CD14-positive monocyte (primary cell): ENCODE results near the gene ADAMTSL1. TPM values are rescaled to one million over a fixed set of nuclear protein-coding genes. Genes with fewer than 3 reads are reported as not detected.

Experiments
- DNase-seq, 3 donors: peaks; one replicate each; pipeline ENCODE4 v3.0.0-alpha.2; 2011 to 2022
- H2AFZ ChIP-seq: 2 replicates; pipeline ENCODE4 v1.6.0; 2012; ENCODE audit warnings: mild to moderate bottlenecking, low read depth, low read length, inconsistent platforms; ENCODE audit not compliant: insufficient read depth, poor library complexity, severe bottlenecking
- H3K27ac ChIP-seq, 2 donors: 1 replicate in 1 of 2; 2 replicates in 1 of 2; pipeline ENCODE4 v1.5.1; 2012 to 2013; ENCODE audit warnings: low read length in 2 of 2, control low read depth in 1 of 2, inconsistent platforms in 1 of 2, low read depth in 1 of 2, mild to moderate bottlenecking in 1 of 2
- H3K27me3 ChIP-seq, 2 donors: one replicate each; pipeline versions ENCODE4 v1.6.0 to v1.6.1; 2011 to 2013; ENCODE audit warnings: low read length in 2 of 2; ENCODE audit not compliant: control insufficient read depth in 2 of 2, insufficient read depth in 2 of 2
- H3K36me3 ChIP-seq, 2 donors: replicated peaks in 1 of 2; 1 replicate in 1 of 2; 2 replicates in 1 of 2; pipeline versions ENCODE4 v1.5.1 to v1.6.1; 2012 to 2013; ENCODE audit warnings: low read length in 2 of 2, control low read depth in 1 of 2, inconsistent platforms in 1 of 2, mild to moderate bottlenecking in 1 of 2; ENCODE audit not compliant: insufficient read depth in 2 of 2, control insufficient read depth in 1 of 2
- H3K4me1 ChIP-seq, 2 donors: 1 replicate in 1 of 2; 2 replicates in 1 of 2; pipeline versions ENCODE4 v1.5.1 to v1.6.1; 2012 to 2013; ENCODE audit warnings: low read length in 2 of 2, control low read depth in 1 of 2, inconsistent platforms in 1 of 2, mild to moderate bottlenecking in 1 of 2, moderate library complexity in 1 of 2; ENCODE audit not compliant: insufficient read depth in 2 of 2, control insufficient read depth in 1 of 2
- H3K4me2 ChIP-seq: replicated peaks from 2 replicates; pipeline ENCODE3; 2012; ENCODE audit warnings: low read length, moderate library complexity, mild to moderate bottlenecking; ENCODE audit not compliant: poor library complexity, severe bottlenecking; ENCODE audit errors: extremely low read depth
- H3K4me3 ChIP-seq, 3 experiments: fragments of 200-600 bp in 1 of 3; sonication (generic) in 1 of 3; replicated peaks in 1 of 3; 1 replicate in 2 of 3; 2 replicates in 1 of 3; pipeline ENCODE4 v1.5.1; 2011 to 2013; ENCODE audit warnings: low read length in 3 of 3, mild to moderate bottlenecking in 3 of 3, control low read depth in 2 of 3, low read depth in 2 of 3, inconsistent platforms in 1 of 3, moderate library complexity in 1 of 3
- H3K79me2 ChIP-seq: 2 replicates; pipeline ENCODE4 v1.6.0; 2012; ENCODE audit warnings: mild to moderate bottlenecking, control low read depth, inconsistent platforms, low read length, moderate library complexity; ENCODE audit not compliant: insufficient read depth
- H3K9ac ChIP-seq: 2 replicates; pipeline ENCODE4 v1.6.0; 2017; ENCODE audit warnings: low read length, mild to moderate bottlenecking; ENCODE audit not compliant: insufficient read depth, poor library complexity, severe bottlenecking
- H3K9me3 ChIP-seq, 2 donors: replicated peaks in 1 of 2; 1 replicate in 1 of 2; 2 replicates in 1 of 2; pipeline versions ENCODE4 v1.5.1 to v1.6.1; 2012 to 2013; ENCODE audit warnings: low read length in 2 of 2, control low read depth in 1 of 2; ENCODE audit not compliant: control insufficient read depth in 1 of 2, insufficient read depth in 1 of 2
- H4K20me1 ChIP-seq: 2 replicates; pipeline ENCODE4 v1.6.0; 2012; ENCODE audit warnings: mild to moderate bottlenecking, low read length, control low read depth, moderate library complexity; ENCODE audit not compliant: insufficient read depth
- H3K27ac Mint-ChIP-seq, 7 donors: one replicate each; pipeline ENCODE4 v1.8.0; 2020; ENCODE audit warnings: mild to moderate bottlenecking in 7 of 7, mixed read lengths in 7 of 7, moderate library complexity in 6 of 7, inconsistent platforms in 2 of 7
- H3K27me3 Mint-ChIP-seq, 3 donors: one replicate each; pipeline ENCODE4 v1.8.0; 2021 to 2022; ENCODE audit warnings: low read depth in 3 of 3, mild to moderate bottlenecking in 3 of 3, mixed read lengths in 3 of 3, moderate library complexity in 3 of 3, inconsistent platforms in 1 of 3
- H3K36me3 Mint-ChIP-seq, 2 donors: one replicate each; pipeline ENCODE4 v1.8.0; 2020; ENCODE audit warnings: mixed read lengths in 2 of 2, inconsistent platforms in 1 of 2, mild to moderate bottlenecking in 1 of 2
- H3K4me1 Mint-ChIP-seq: one replicate; pipeline ENCODE4 v1.8.0; 2020; ENCODE audit warnings: mild to moderate bottlenecking, mixed read lengths
- H3K4me3 Mint-ChIP-seq, 2 donors: one replicate each; pipeline ENCODE4 v1.8.0; 2020; ENCODE audit warnings: mild to moderate bottlenecking in 2 of 2, mixed read lengths in 2 of 2, moderate library complexity in 1 of 2
- H3K9me3 Mint-ChIP-seq, 7 donors: one replicate each; pipeline ENCODE4 v1.8.0; 2020 to 2022; ENCODE audit warnings: mixed read lengths in 7 of 7, mild to moderate bottlenecking in 6 of 7, moderate library complexity in 6 of 7, inconsistent platforms in 2 of 7
- WGBS: methylation state at CpG from one replicate; pipeline ENCODE4 v1.1.5; 2013; ENCODE audit warnings: missing lambda C conversion rate; ENCODE audit not compliant: insufficient coverage; 5-methylcytosine and 5-hydroxymethylcytosine counted together
- intact Hi-C, 2 donors: fragments of 100-400 bp; cut with micrococcal nuclease; formaldehyde crosslinking; loops; one replicate each; pipeline versions ENCODE4 v1.15.0 to v1.15.1; 2023
- polyA plus RNA-seq, 3 donors: library from polyadenylated mRNA; depleted of rRNA in 1 of 3; unstranded in 2 of 3; stranded (reverse) in 1 of 3; fragments of 300-500 nt in 2 of 3; fragments of >200 nt in 1 of 3; fragmentation: Illumina TruSeq in 2 of 3; gene quantifications; 1 replicate in 2 of 3; 2 replicates in 1 of 3; pipeline ENCODE4 v1.2.3, GENCODE V29; 2012 to 2021
- TF ChIP-seq, protein P1 (sequence below): fragments of 200-600 bp; IDR thresholded peaks from one replicate; pipeline ENCODE4 v1.8.0; 2022; ENCODE audit warnings: antibody characterized with exemption, mild to moderate bottlenecking

ADAMTSL1 gene
- polyA plus RNA-seq, 3 donors = not detected

DNA sequence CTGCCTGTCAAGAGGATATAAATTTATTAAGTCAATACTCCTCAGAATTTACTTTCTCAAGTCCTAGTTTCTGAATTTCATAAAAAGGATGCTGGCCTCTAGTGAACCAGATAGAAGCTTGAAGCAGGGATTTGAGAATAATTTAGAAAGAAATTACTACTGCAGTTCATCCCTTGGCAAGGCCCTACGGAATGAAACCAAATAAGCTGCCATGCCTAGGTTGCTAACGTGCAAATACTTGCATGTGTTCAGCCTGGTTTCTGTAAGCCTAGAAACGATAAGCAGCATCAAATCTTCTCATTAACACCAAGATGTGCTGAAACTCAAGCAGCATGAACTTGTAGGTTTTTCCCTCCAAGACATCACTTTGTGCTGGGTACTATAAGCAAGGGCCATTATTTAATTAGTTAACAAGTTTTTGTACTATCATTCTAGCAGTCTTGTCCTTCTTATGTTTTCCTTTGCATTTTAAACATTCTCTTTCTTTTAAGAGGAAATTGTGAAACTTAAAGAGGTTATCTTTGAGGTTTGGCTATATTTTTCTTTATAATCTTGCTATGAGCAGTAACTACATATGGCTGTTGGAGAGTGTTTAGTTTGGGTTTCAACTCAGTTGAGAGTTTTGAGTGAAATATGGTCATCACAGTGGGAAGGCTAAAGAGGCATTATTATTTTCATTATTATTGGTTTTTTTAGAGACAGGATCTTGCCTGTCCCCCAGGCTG is 71.8 kb downstream of the ADAMTSL1 start:
- Histone ChIP-seq H3K36me3 (no peaks in the 10 kb centered on the region), H4K20me1 (no peaks in the 10 kb centered on the region), H3K4me3 (no peak overlapping the region), H3K9ac (no peak overlapping the region), H3K27ac (no peak overlapping the region), H2AFZ (no peak overlapping the region), H3K4me1 (no peaks in the 10 kb centered on the region), H3K4me2 (no peak overlapping the region), H3K79me2 (no peaks in the 10 kb centered on the region), H3K9me3 (no peaks in the 10 kb centered on the region), H3K27me3 (no peaks in the 10 kb centered on the region)
- no peaks in the 10 kb centered on the region for H3K4me1 Mint-ChIP-seq
- intact Hi-C loops = no loop called here
- peaks cover 0 to 2% (median 0%) of the 10 kb centered on the region in 3 donors for H3K27me3 Mint-ChIP-seq
- no peak for DNase-seq
- 80% methylated on average over 2 of the region's 3 CpGs for WGBS
- peaks cover 0 to 2% (median 0%) of the 10 kb centered on the region in 7 donors for H3K9me3 Mint-ChIP-seq
- H3K27ac Mint-ChIP-seq = no peak overlapping the region
- H3K36me3 Mint-ChIP-seq = no peaks in the 10 kb centered on the region
- TF ChIP-seq, protein P1, sequence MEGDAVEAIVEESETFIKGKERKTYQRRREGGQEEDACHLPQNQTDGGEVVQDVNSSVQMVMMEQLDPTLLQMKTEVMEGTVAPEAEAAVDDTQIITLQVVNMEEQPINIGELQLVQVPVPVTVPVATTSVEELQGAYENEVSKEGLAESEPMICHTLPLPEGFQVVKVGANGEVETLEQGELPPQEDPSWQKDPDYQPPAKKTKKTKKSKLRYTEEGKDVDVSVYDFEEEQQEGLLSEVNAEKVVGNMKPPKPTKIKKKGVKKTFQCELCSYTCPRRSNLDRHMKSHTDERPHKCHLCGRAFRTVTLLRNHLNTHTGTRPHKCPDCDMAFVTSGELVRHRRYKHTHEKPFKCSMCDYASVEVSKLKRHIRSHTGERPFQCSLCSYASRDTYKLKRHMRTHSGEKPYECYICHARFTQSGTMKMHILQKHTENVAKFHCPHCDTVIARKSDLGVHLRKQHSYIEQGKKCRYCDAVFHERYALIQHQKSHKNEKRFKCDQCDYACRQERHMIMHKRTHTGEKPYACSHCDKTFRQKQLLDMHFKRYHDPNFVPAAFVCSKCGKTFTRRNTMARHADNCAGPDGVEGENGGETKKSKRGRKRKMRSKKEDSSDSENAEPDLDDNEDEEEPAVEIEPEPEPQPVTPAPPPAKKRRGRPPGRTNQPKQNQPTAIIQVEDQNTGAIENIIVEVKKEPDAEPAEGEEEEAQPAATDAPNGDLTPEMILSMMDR = no peak
- H3K4me3 Mint-ChIP-seq = no peak overlapping the region

DNA sequence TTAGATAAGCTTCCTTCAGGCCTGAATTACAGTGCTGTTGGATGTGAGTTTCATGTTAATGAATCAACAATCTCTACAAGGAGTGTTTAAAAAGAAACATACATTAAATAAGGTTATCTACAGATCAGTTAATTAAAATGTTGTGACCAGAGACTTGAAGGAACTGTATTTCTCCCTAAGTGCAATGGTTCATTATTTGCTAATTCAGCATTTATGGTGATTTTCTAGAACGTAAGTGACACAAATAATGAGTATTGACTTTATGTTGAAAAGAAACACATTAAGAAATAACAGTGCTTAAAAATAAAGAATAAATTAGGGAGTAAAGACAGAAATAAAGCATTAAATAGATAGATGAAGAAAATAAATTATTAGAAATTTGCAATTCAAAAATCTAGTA is 74.5 kb downstream of the ADAMTSL1 start:
- H3K27me3 ChIP-seq = no peaks in the 10 kb centered on the region
- no peaks in the 10 kb centered on the region for H3K9me3 ChIP-seq
- H3K4me2 ChIP-seq = no peak overlapping the region
- no peaks in the 10 kb centered on the region for H3K36me3 Mint-ChIP-seq
- no peak overlapping the region for H3K27ac Mint-ChIP-seq
- H4K20me1 ChIP-seq = no peaks in the 10 kb centered on the region
- no peak overlapping the region for H2AFZ ChIP-seq
- no peak overlapping the region for H3K4me3 ChIP-seq
- no peaks in the 10 kb centered on the region for H3K4me1 Mint-ChIP-seq
- H3K4me1 ChIP-seq = no peaks in the 10 kb centered on the region
- H3K27me3 Mint-ChIP-seq = no peaks in the 10 kb centered on the region
- no CpG with 5 or more reads among the region's 1 CpG for WGBS
- H3K27ac ChIP-seq = no peak overlapping the region
- H3K4me3 Mint-ChIP-seq = no peak overlapping the region
- no peaks in the 10 kb centered on the region for H3K36me3 ChIP-seq
- H3K79me2 ChIP-seq = no peaks in the 10 kb centered on the region
- TF ChIP-seq, protein P1 = no peak
- peaks cover 0 to 2% (median 0%) of the 10 kb centered on the region in 7 donors for H3K9me3 Mint-ChIP-seq
- intact Hi-C loops = no loop called here
- no peak for DNase-seq
- no peak overlapping the region for H3K9ac ChIP-seq
